Transverse colon (tissue), 3 donors: ENCODE measurements around the gene HOXA1.

Experiments used
- EP300 ChIP-seq: sonication (generic); formaldehyde crosslinking; IDR thresholded peaks from one replicate; pipeline ENCODE4 v1.6.1; 2017; ENCODE audit warnings: antibody characterized with exemption, low read depth
- POLR2A ChIP-seq: fragments of 450-650 bp; IDR thresholded peaks from one replicate; pipeline ENCODE4 v1.6.1; 2016; ENCODE audit warnings: antibody characterized with exemption, mild to moderate bottlenecking, moderate library complexity
- TF ChIP-seq, protein P1 (sequence below), 5 experiments: fragments of 200-600 bp in 3 of 5; fragments of 450-650 bp in 2 of 5; sonication (generic) in 3 of 5; IDR thresholded peaks; 1 replicate in 2 of 5; 2 replicates in 3 of 5; pipeline ENCODE4 v1.5.1; 2016 to 2017; ENCODE audit warnings: antibody characterized with exemption in 5 of 5, inconsistent platforms in 3 of 5, mild to moderate bottlenecking in 2 of 5, moderate library complexity in 1 of 5

DNA sequence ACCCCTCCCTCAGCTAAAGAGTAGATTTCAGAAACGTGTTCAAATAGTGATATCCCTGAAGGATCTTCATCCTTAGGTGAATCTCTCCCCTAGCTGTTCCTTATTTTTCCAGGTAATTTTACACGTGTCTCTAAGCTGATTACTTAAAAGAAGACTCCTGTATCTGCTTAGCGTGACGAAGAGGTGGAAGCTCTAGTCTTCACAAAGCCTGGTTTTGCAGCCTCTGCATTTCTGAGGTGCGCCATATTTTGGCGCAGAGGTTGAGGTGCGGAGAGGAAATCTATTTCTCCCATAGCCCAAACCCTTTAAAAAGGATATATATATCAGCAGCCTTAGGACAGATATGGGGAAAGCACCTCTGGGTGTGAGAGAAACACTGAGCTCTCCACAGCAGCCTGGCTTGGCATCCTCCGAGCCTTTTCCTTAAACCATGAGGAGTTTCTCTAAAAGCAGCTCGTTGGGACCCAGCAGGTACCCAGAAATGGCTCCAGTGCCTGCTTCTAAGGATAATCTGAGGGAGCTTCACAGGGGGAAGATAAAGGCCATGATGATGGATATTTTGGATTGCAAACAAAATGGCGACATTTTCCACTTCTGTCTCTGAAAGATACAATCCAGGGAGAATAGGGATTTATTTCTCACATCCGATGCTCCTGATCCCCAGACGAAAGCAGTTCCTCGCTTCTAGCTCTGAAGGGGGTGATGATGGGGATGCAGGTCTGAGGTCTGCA is 9.7 kb upstream of the HOXA1 start:
- no peak for TF ChIP-seq POLR2A
- TF ChIP-seq, protein P1, sequence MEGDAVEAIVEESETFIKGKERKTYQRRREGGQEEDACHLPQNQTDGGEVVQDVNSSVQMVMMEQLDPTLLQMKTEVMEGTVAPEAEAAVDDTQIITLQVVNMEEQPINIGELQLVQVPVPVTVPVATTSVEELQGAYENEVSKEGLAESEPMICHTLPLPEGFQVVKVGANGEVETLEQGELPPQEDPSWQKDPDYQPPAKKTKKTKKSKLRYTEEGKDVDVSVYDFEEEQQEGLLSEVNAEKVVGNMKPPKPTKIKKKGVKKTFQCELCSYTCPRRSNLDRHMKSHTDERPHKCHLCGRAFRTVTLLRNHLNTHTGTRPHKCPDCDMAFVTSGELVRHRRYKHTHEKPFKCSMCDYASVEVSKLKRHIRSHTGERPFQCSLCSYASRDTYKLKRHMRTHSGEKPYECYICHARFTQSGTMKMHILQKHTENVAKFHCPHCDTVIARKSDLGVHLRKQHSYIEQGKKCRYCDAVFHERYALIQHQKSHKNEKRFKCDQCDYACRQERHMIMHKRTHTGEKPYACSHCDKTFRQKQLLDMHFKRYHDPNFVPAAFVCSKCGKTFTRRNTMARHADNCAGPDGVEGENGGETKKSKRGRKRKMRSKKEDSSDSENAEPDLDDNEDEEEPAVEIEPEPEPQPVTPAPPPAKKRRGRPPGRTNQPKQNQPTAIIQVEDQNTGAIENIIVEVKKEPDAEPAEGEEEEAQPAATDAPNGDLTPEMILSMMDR (IDR thresholded peaks at IDR 0.05) = no peak
- TF ChIP-seq EP300 = no peak
